ENCODE measurements around the gene ARSG.
"Not testable (repeated sequence)": the region's sequence is repeated elsewhere in the genome, so short reads cannot be mapped to it uniquely, and the experiment has no call there.

ARSG gene

GRCh38 chr17:68352041-68352440 is 60.7 kb downstream of the ARSG start:
- DNase-seq = no peak
- peaks cover 6% of the 10 kb centered on the region for H3K4me1 Mint-ChIP-seq
- H3K9me3 Mint-ChIP-seq = no peaks in the 10 kb centered on the region
- no peak overlapping the region for H3K27ac Mint-ChIP-seq
- TF ChIP-seq CTCF (IDR thresholded peaks at IDR 0.05) = no peak
- peaks cover 6% of the 10 kb centered on the region for H3K27me3 Mint-ChIP-seq (ENCODE audit: low read depth, poor library complexity)
- H3K36me3 Mint-ChIP-seq (ENCODE audit: low read depth) = no peaks in the 10 kb centered on the region
- no peak overlapping the region for H3K4me3 Mint-ChIP-seq

- not testable (repeated sequence) for H3K4me1 Mint-ChIP-seq; H3K9me3 Mint-ChIP-seq; H3K27ac Mint-ChIP-seq; H3K36me3 Mint-ChIP-seq (ENCODE audit: low read depth); H3K4me3 Mint-ChIP-seq; H3K27me3 Mint-ChIP-seq (ENCODE audit: low read depth, poor library complexity); DNase-seq
Observed at GRCh38 chr17:68352671-68353070, 61.4 kb downstream of the ARSG start.

- TF ChIP-seq CTCF (IDR thresholded peaks at IDR 0.05) = no peak
- H3K4me1 Mint-ChIP-seq = no peaks in the 10 kb centered on the region
- no peaks in the 10 kb centered on the region for H3K36me3 Mint-ChIP-seq (ENCODE audit: low read depth)
- no peak overlapping the region for H3K27ac Mint-ChIP-seq
- H3K4me3 Mint-ChIP-seq = no peak overlapping the region
- H3K9me3 Mint-ChIP-seq = no peaks in the 10 kb centered on the region
- DNase-seq = no peak
- peaks cover 2% of the 10 kb centered on the region for H3K27me3 Mint-ChIP-seq (ENCODE audit: low read depth, poor library complexity)
Observed at GRCh38 chr17:68353111-68353521, 61.8 kb downstream of the ARSG start.

- DNase-seq; H3K36me3 Mint-ChIP-seq (ENCODE audit: low read depth); H3K9me3 Mint-ChIP-seq; H3K27me3 Mint-ChIP-seq (ENCODE audit: low read depth, poor library complexity); H3K4me3 Mint-ChIP-seq; H3K27ac Mint-ChIP-seq; H3K4me1 Mint-ChIP-seq: not testable (repeated sequence)
Observed at GRCh38 chr17:68354311-68354710, 63.0 kb downstream of the ARSG start.

GRCh38 chr17:68355108-68355507 is 63.8 kb downstream of the ARSG start:
- not testable (repeated sequence) for H3K9me3 Mint-ChIP-seq; H3K27ac Mint-ChIP-seq; H3K4me1 Mint-ChIP-seq; DNase-seq; H3K4me3 Mint-ChIP-seq; H3K36me3 Mint-ChIP-seq (ENCODE audit: low read depth); H3K27me3 Mint-ChIP-seq (ENCODE audit: low read depth, poor library complexity)

GRCh38 chr17:68356520-68356919 is 65.2 kb downstream of the ARSG start:
- peaks cover 5% of the 10 kb centered on the region for H3K36me3 Mint-ChIP-seq (ENCODE audit: low read depth)
- DNase-seq = no peak
- no peaks in the 10 kb centered on the region for H3K27me3 Mint-ChIP-seq (ENCODE audit: low read depth, poor library complexity)
- H3K4me1 Mint-ChIP-seq = peaks cover 7% of the 10 kb centered on the region
- no peak overlapping the region for H3K27ac Mint-ChIP-seq
- no peak overlapping the region for H3K4me3 Mint-ChIP-seq
- H3K9me3 Mint-ChIP-seq = no peaks in the 10 kb centered on the region
- no peak for TF ChIP-seq CTCF (IDR thresholded peaks at IDR 0.05)

- no peak for DNase-seq
- no peak for TF ChIP-seq CTCF (IDR thresholded peaks at IDR 0.05)
- H3K27me3 Mint-ChIP-seq (ENCODE audit: low read depth, poor library complexity) = no peaks in the 10 kb centered on the region
- no peak overlapping the region for H3K27ac Mint-ChIP-seq
- peaks cover 7% of the 10 kb centered on the region for H3K4me1 Mint-ChIP-seq
- H3K4me3 Mint-ChIP-seq = no peak overlapping the region
- no peaks in the 10 kb centered on the region for H3K9me3 Mint-ChIP-seq
- peaks cover 5% of the 10 kb centered on the region for H3K36me3 Mint-ChIP-seq (ENCODE audit: low read depth)
Observed at GRCh38 chr17:68356949-68357455, 65.7 kb downstream of the ARSG start.

Data from nephron progenitor cell (in vitro differentiated cells).